GM19099 (cell line): Measurements from ENCODE around the gene CFAP61.

ENCODE experiments used
- POLR2A ChIP-seq: IDR thresholded peaks from 3 replicates; pipeline ENCODE4 v1.6.1; 2011; ENCODE audit warnings: low read depth; ENCODE audit not compliant: insufficient read length; ENCODE audit errors: extremely low read depth

The CFAP61 gene

DNA sequence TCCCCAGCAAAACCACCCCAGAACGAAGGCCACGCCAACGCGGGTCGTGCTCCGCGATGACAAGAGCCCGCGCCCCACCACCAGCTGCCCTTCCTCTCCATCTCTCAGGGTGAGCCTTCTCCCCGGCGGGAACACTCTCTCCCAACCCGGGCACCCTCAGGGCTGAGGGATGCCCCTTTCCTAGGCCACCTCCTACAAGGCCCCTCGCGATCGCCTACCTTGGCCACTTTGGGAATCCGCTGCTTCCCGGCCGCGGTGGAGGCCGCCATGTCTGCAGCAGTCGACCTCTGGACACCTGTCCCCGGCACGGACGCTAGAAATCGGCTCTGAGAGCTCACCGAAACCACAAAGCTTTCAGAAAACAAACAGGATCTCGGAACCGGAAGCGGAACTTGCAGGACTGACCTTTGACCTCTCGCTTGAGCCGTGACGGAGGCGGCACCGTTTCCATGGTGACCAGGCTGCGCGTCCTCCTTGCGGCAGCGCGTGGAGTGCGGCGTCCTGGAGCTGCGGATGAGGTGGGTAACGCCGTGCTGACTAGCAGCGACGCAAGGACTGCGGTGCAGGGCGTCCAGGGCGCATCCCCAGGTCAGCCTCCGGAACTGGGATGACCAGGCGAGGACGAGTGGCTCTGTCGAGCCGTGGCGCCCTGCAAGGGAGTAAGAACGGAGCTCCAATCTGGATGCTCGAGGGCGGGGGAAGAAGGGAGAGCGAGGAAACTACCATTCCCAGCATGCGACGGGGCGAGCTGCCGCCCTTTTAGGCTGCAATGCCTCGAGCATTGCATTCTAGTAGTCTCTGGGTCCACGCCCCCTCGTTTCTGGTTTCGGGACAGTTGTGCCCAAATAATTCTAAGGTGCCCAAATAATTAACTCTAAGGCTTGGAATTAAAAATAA is at the start of gene CFAP61, which contains the start of gene CRNKL1:
Gene CFAP61 (plus strand): TSS at position 459 of the 897 bp plus-strand sequence. CDS start 4,122 bp downstream, outside the sequence.
Gene CRNKL1 (minus strand): TSS at position 393 of the 897 bp plus-strand sequence. CDS start 124 bp downstream, at position 269.
- TF ChIP-seq POLR2A: peak; percentile 85

GRCh38 chr20:20003031-20003954 is 49.0 kb upstream of the CFAP61 start:
- TF ChIP-seq POLR2A: no peak

DNA sequence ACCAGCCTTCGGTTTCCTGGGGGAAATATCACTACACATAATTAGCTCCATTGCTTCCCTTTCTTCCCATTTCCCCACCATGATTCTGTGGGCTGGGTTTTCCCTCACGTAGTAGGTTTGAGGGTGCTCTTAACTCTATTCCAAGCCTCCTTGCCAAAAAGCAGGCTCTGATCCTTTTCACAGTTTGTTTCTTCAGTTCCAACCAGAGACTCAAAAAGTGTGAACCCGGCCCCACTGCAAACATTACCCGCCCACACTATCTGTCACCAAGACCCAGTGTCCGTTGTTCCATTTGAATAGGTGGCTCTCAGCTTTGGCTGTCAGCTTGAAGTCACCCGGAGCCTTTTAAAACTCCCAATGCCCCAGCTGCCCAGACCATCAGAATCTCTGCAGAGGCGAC is 47.0 kb upstream of the CFAP61 start:
- no peak for TF ChIP-seq POLR2A

GRCh38 chr20:20009784-20010253 is 42.5 kb upstream of the CFAP61 start:
- TF ChIP-seq POLR2A: no peak

DNA sequence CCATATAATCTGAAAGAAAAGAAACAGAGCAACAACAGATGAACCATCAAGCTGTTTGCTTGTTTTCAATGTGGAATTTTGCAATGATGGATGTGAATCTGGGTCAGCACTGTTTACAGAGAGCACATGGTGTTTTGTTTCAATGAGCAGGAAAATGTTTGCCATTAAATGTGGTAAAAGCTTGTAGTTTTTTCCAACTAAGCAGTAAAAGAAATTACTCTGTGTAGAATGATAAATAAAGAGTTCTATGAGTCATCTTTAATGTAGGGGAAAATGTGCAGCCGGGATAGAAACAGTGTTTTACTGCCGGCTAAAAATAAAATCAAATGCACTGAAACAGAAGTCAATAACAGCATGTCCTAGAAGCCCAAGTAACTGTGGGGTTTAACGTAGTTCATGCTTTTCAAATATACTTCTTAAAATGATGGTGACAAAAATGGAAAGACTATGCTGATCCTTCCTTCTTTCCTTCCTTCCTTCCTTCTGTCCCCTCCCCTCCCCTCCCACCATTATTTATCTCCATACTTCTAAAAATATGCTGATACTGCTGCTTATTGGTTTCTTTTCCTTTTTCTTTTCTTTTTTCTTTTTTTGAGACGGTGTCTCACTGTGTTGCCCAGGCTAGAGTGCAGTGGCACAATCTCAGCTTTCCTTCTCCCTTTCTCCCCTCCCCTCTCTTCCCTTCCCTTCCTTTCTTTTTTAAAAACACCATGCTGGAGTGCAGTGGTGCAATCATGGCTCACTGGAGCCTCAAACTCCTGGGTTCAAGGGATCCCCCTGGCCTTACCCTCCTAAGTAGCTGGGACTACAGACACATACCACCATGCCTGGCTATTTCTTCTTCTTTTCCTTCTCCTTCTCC is 41.5 kb upstream of the CFAP61 start:
- no peak for TF ChIP-seq POLR2A

- no peak for TF ChIP-seq POLR2A
These were observed 39.8 kb upstream of the CFAP61 start for GRCh38 chr20:20012541-20012940.

DNA sequence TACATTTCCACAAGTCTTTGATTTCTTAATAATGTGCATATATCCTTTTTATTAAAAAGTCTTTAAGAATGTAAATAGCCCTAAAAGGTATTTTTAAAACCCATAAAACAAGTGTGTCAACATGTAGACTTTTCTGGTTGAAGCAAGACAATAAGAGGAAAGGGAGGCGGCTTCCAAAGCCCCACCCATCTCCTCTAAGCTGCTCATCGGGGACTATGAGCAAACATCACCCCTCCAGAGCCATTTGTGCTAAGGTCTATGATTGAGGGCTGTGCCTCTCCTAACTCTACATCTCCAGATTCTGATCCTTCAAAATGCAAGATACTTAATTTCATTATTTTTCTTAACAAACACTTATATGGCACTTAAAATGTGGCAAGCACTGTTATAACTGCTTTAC is 37.7 kb upstream of the CFAP61 start:
- no peak for TF ChIP-seq POLR2A

GRCh38 chr20:20017001-20017843 is 35.1 kb upstream of the CFAP61 start, which contains the start of gene NAA20:
Gene NAA20, plus strand, starts transcription at chr20:20017362. Its CDS starts 35 bp downstream, at chr20:20017397.
- TF ChIP-seq POLR2A: peak; percentile 72

GRCh38 chr20:20017844-20018185 is 34.5 kb upstream of the CFAP61 start:
- TF ChIP-seq POLR2A: no peak

DNA sequence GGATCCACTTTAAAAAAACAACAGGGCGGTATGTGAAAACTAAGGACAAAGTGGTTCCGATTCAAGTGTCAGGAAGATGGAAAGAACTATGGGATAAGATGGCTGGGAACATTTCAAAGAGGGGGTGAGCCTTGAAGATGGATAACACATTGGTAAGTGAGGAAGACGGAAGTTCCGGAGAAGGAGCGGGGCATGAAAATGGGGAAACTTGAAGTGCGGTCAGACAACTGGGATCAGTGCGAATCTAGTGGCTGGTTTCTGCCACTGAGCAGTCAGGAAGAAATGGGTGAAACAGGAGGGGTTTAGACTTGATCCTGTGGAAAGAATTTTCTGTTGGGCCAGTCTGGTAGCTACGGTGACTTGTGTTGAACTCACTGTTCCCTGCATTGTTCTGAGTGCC is 34.0 kb upstream of the CFAP61 start:
- TF ChIP-seq POLR2A: no peak

DNA sequence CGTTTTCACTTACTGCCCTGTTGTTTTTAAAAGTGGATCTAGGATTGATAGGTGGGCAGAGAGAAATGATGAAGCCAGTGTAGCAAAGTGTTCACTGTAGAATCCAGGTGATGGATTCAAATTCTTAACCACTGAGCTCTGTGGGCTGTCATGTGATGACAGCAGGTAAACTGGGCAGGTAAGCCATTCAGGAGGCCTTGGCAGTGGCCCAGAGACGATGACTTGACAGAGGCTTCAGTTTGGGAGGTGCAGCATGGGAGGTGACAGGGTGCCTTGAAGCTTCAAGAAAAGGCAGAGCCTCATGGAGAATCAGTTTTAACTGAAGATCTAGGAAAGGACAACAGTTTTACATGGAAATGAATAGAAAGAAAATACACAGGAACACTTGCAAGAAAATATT is 33.2 kb upstream of the CFAP61 start:
- no peak for TF ChIP-seq POLR2A

DNA sequence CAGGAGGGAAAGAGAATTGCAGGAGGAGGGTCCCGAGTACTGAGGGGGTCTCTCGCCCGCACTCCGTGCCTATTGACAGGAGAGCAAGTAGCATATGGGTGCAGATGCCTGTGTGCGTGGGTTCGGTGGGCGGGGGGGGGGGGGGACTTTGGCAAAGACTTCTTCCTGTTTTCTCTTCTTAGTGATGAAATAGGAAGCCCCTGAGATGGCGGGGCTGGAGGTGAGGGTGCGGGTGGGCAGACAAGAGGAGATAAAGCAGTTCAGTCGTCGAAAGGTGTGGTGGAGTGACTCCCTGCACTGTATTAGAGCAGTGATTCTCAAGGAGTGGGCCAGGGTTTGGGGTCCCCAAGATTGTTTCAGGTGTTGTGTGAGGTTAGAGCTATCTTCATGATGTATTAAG is 31.4 kb upstream of the CFAP61 start:
- no peak for TF ChIP-seq POLR2A

- TF ChIP-seq POLR2A: no peak
These were observed 30.5 kb upstream of the CFAP61 start for GRCh38 chr20:20021835-20022234.
